HG03378 (cell line): Measurements from ENCODE around the gene CLCN6.

ENCODE experiments used
- ATAC-seq: cut with Tn5 transposase; IDR thresholded peaks from one replicate; pipeline ENCODE4 v1.9.1; 2021; ENCODE audit warnings: mild to moderate bottlenecking, moderate library complexity; ENCODE audit not compliant: unreplicated experiment

CLCN6 gene

GRCh38 chr1:11847667-11848372 is 41.8 kb downstream of the CLCN6 start, which contains the start of gene NPPA:
Gene NPPA, minus strand, starts transcription at chr1:11847783. Its CDS starts 99 bp downstream, at chr1:11847684.
- ATAC-seq, result no peak

- no peak for ATAC-seq
Observed at GRCh38 chr1:11848373-11848700, 42.3 kb downstream of the CLCN6 start.

GRCh38 chr1:11850156-11850555 is 44.2 kb downstream of the CLCN6 start:
- no peak for ATAC-seq

- ATAC-seq, result no peak
Observed at GRCh38 chr1:11851180-11851579, 45.2 kb downstream of the CLCN6 start.

GRCh38 chr1:11854519-11854918 is 48.5 kb downstream of the CLCN6 start:
- ATAC-seq, result no peak

- no peak for ATAC-seq
Observed at GRCh38 chr1:11855430-11855829, 49.4 kb downstream of the CLCN6 start.

- no peak for ATAC-seq
Observed at GRCh38 chr1:11856698-11857097, 50.7 kb downstream of the CLCN6 start.

GRCh38 chr1:11857164-11857851 is 51.3 kb downstream of the CLCN6 start:
- ATAC-seq, result no peak

- no peak for ATAC-seq
Observed at GRCh38 chr1:11858158-11858557, 52.2 kb downstream of the CLCN6 start.

- ATAC-seq, result no peak
Observed at GRCh38 chr1:11858613-11858967, 52.6 kb downstream of the CLCN6 start, which contains the start of gene NPPB. Gene NPPB, minus strand, starts transcription at chr1:11858945. Its CDS starts 112 bp downstream, at chr1:11858833.

GRCh38 chr1:11858968-11859871 is 53.2 kb downstream of the CLCN6 start:
- ATAC-seq, result no peak

- no peak for ATAC-seq
Observed at GRCh38 chr1:11860083-11860482, 54.1 kb downstream of the CLCN6 start.

GRCh38 chr1:11860587-11860986 is 54.6 kb downstream of the CLCN6 start:
- ATAC-seq, result no peak

- ATAC-seq, result no peak
Observed at GRCh38 chr1:11862890-11863289, 56.9 kb downstream of the CLCN6 start.

- ATAC-seq, result no peak
Observed at GRCh38 chr1:11868331-11868980, 62.5 kb downstream of the CLCN6 start.

- no peak for ATAC-seq
Observed at GRCh38 chr1:11869104-11869503, 63.1 kb downstream of the CLCN6 start.

GRCh38 chr1:11869650-11870207 is 63.7 kb downstream of the CLCN6 start:
- no peak for ATAC-seq

GRCh38 chr1:11872545-11872944 is 66.6 kb downstream of the CLCN6 start:
- ATAC-seq, result no peak

- ATAC-seq, result no peak
Observed at GRCh38 chr1:11873395-11874257, 67.6 kb downstream of the CLCN6 start.

- no peak for ATAC-seq
Observed at GRCh38 chr1:11874258-11874562, 68.2 kb downstream of the CLCN6 start.
